Esophagus squamous epithelium (tissue), 5 donors: ENCODE measurements around the gene ECM2. TPM values are rescaled to one million over a fixed set of nuclear protein-coding genes. Genes with fewer than 3 reads are reported as not detected.
A peak's percentile ranks its signal among the peaks of the same experiment; 100 is the strongest.

ENCODE experiments used
- DNase-seq: peaks from one replicate; lab custom pipeline; 2025; lab: John Stamatoyannopoulos, UW
- H3K27ac ChIP-seq, 4 donors: fragments of 200-600 bp; sonication (generic); one replicate each; pipeline ENCODE4 v1.5.1; 2016 to 2019; ENCODE audit warnings: mild to moderate bottlenecking in 1 of 4
- H3K27me3 ChIP-seq, 4 donors: fragments of 200-600 bp; sonication (generic); 1 replicate in 3 of 4; 2 replicates in 1 of 4; pipeline versions ENCODE4 v1.5.1 to v1.6.0; 2017 to 2021; ENCODE audit warnings: antibody characterized with exemption in 1 of 4
- H3K36me3 ChIP-seq, 3 donors: fragments of 200-600 bp; sonication (generic); one replicate each; pipeline ENCODE4 v1.5.1; 2016 to 2019
- H3K4me1 ChIP-seq, 3 donors: fragments of 200-600 bp; sonication (generic); one replicate each; pipeline ENCODE4 v1.5.1; 2017 to 2019
- H3K4me3 ChIP-seq, 4 donors: fragments of 200-600 bp; sonication (generic); 1 replicate in 3 of 4; 2 replicates in 1 of 4; pipeline ENCODE4 v1.5.1; 2016 to 2019; ENCODE audit warnings: mild to moderate bottlenecking in 2 of 4, moderate library complexity in 1 of 4
- H3K9me3 ChIP-seq, 3 donors: fragments of 200-600 bp; sonication (generic); one replicate each; pipeline ENCODE4 v1.5.1; 2016 to 2019
- POLR2A ChIP-seq, 4 donors: fragments of 450-650 bp; IDR thresholded peaks; one replicate each; pipeline ENCODE4 v1.6.1; 2017; ENCODE audit warnings: antibody characterized with exemption in 4 of 4, mild to moderate bottlenecking in 4 of 4, moderate library complexity in 3 of 4
- WGBS, 2 donors: methylation state at CpG; one replicate each; pipeline ENCODE4 v1.1.5; 2018; 5-methylcytosine and 5-hydroxymethylcytosine counted together
- intact Hi-C: fragments of 100-400 bp; cut with DNase I; formaldehyde crosslinking; loops from one replicate; pipeline ENCODE4 v1.15.0; 2022
- total RNA-seq, 4 donors: library from RNA; depleted of rRNA; stranded (reverse); fragments of >200 nt; gene quantifications; one replicate each; pipeline ENCODE4 v1.1.0, GENCODE V29; 2016
- TF ChIP-seq, protein P1 (sequence below), 6 experiments: fragments of 450-650 bp in 4 of 6; fragments of 200-600 bp in 2 of 6; sonication (generic) in 2 of 6; IDR thresholded peaks; one replicate each; pipeline ENCODE4 v1.5.1; 2016 to 2019; ENCODE audit warnings: antibody characterized with exemption in 6 of 6, mild to moderate bottlenecking in 4 of 6, moderate library complexity in 4 of 6
- donor health status: DM: yes; HTN: yes; CAD: no.

The ECM2 gene
- total RNA-seq, 4 donors from 2014 or later: 0.57 to 13.1 (median 3.5) TPM

DNA sequence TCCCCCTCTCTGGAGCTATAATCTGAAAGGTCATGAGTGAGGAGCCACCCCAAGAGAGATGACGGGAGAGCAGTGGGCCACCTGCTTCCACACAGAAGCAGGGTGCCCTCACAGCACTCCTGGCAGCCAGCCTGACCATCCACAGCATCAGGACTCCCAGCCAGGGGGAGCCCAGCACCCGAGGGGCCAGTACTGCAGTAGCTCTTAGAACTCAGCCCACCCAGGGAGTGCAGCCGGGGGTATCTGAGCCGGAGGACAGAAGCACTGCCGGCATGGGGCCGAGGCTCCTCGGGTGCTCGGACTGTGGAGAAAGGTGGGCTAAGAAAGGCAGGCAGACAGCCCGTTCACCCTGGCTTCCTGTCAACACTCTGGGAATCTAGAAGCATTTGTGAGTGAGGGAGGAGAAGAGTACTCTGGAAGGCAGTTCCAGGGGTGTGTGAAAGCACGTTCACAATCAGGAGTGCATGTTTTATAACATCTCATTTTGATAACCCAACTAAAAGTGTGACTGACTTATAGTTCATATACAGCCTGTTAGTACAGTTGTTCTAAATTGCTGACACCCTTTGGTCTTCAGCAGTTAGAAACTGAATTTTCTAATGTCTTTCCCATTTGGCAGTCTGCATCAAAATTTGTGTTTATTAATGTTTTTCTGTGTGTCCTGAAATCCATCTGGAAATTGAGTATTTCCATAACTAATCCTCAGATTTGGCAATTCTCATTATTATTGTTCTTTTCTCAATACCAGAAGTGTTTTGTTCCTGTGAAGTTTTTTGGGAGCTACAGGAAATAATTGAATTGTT is 27.6 kb downstream of the ECM2 start:
- TF ChIP-seq, protein P1, sequence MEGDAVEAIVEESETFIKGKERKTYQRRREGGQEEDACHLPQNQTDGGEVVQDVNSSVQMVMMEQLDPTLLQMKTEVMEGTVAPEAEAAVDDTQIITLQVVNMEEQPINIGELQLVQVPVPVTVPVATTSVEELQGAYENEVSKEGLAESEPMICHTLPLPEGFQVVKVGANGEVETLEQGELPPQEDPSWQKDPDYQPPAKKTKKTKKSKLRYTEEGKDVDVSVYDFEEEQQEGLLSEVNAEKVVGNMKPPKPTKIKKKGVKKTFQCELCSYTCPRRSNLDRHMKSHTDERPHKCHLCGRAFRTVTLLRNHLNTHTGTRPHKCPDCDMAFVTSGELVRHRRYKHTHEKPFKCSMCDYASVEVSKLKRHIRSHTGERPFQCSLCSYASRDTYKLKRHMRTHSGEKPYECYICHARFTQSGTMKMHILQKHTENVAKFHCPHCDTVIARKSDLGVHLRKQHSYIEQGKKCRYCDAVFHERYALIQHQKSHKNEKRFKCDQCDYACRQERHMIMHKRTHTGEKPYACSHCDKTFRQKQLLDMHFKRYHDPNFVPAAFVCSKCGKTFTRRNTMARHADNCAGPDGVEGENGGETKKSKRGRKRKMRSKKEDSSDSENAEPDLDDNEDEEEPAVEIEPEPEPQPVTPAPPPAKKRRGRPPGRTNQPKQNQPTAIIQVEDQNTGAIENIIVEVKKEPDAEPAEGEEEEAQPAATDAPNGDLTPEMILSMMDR (IDR thresholded peaks at IDR 0.05): no peak
- no peak for TF ChIP-seq POLR2A (IDR thresholded peaks at IDR 0.05)
- no peaks in the 10 kb centered on the region for H3K36me3 ChIP-seq
- intact Hi-C loops: loop anchor here (10.0 kb wide), 1 partner anchor 87 kb away; no protein-coding TSS in a partner anchor
- 63 to 69% methylated on average over 8 to 9 of the region's 10 CpGs for WGBS, 2 donors
- H3K27me3 ChIP-seq: no peaks in the 10 kb centered on the region
- H3K4me1 ChIP-seq: peaks cover 4 to 65% (median 43%) of the 10 kb centered on the region in 3 donors
- H3K9me3 ChIP-seq: no peaks in the 10 kb centered on the region
- peak overlapping the region in 3 of 4 donors; percentile 0 to 87 (median 83) for H3K27ac ChIP-seq
- no peak for DNase-seq
- no peak overlapping the region for H3K4me3 ChIP-seq

DNA sequence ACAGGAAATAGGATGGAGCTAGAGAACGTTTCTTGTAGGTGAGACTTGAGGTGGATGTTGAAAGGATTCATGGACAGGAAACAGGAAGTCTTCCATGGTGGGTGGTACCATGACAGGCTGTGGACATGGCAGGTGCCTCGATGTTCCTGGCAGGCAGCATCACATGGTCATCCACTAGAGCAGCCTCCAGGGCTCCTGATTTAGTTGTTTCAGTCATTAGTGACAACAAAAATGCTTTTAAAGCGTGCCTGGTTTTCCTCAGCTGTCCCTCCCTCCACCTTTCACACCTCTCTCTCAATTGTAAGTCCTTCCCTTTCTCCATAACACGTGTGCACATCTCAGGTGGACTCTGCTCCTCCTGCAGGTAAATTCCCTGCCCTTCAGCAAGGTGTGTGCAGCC is 28.3 kb downstream of the ECM2 start:
- H3K4me3 ChIP-seq: no peak overlapping the region
- TF ChIP-seq, protein P1 (IDR thresholded peaks at IDR 0.05): no peak
- no peak for TF ChIP-seq POLR2A (IDR thresholded peaks at IDR 0.05)
- H3K4me1 ChIP-seq: peaks cover 4 to 60% (median 43%) of the 10 kb centered on the region in 3 donors
- no peaks in the 10 kb centered on the region for H3K36me3 ChIP-seq
- H3K27ac ChIP-seq: peak overlapping the region; percentile 64 to 87 (median 75)
- DNase-seq: no peak
- H3K27me3 ChIP-seq: no peaks in the 10 kb centered on the region
- H3K9me3 ChIP-seq: no peaks in the 10 kb centered on the region
- intact Hi-C loops: loop anchor here (10.0 kb wide), 1 partner anchor 87 kb away; no protein-coding TSS in a partner anchor
- 67% methylated on average over 4 of the region's 4 CpGs for WGBS, 2 donors

DNA sequence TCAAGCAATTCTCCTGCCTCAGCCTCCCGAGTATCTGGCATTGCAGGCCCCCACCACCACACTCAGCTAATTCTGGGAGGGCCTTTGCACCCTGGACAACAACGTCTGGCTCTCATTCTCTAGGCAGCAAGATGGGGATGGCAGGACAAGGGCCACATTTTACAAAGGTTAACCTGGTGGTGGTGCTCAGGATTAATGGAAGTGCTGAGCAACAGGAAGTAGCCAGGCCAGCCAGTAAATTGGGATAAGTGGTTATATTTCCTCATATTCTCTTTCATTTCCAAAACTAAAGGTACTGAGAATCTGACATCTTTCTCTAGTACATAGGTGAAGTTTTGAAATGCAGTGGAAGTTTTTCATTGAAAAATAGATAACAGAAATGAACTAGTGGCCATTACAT is 28.8 kb downstream of the ECM2 start:
- Histone ChIP-seq H3K4me3 (no peak overlapping the region), H3K36me3 (no peaks in the 10 kb centered on the region), H3K27ac (peak overlapping the region; percentile 64 to 87 (median 75)), H3K27me3 (no peaks in the 10 kb centered on the region), H3K4me1 (peaks cover 4 to 64% (median 43%) of the 10 kb centered on the region in 3 donors), H3K9me3 (no peaks in the 10 kb centered on the region)
- intact Hi-C loops: loop anchor here (10.0 kb wide), 1 partner anchor 88 kb away; no protein-coding TSS in a partner anchor
- TF ChIP-seq POLR2A (IDR thresholded peaks at IDR 0.05): no peak
- TF ChIP-seq, protein P1 (IDR thresholded peaks at IDR 0.05): peak in 1 of 6 experiments; percentile 27
- 83% methylated on average over 2 of the region's 2 CpGs; no CpG with 5 or more reads in 1 of the 2 donors for WGBS, 2 donors
- no peak for DNase-seq

DNA sequence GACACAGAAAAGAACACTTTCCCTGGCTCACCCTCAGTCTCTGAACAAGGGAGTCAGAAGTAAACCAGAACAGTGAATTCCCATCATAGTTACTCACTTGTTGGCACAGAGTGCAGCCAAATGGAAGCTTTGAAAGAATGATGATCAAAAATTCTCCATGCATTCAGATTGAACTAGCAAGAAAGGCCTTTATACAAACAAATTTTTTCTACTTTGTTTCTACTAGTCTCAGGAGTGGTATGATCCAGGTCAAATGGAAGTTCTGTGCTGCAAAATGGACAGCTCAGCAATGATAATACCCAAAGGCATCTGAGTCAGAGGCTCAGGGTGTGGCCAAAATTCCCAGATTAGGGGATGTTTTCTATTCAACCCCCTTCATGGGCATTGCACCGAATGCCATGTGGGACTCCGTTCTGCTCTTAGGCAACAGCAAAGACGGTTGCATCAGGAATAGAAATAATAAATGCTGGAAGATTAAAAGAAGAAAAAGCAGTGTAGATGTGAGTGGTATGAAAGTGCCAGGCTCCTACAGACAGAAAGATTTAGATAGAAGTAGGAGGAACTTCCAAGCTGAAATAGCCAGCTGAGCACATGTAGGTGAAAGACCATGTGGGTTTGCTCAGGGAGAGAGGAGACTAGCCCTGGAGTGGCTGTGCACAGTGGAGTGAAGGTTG is 29.5 kb downstream of the ECM2 start:
- 10 to 22% methylated on average over 3 of the region's 3 CpGs for WGBS, 2 donors
- H3K4me1 ChIP-seq: peaks cover 4 to 71% (median 48%) of the 10 kb centered on the region in 3 donors

More for the DNA sequence above, 29.5 kb downstream of the ECM2 start:
- intact Hi-C loops: loop anchor here (10.0 kb wide), 1 partner anchor 88 kb away; no protein-coding TSS in a partner anchor
- Histone ChIP-seq H3K36me3 (no peaks in the 10 kb centered on the region), H3K9me3 (no peaks in the 10 kb centered on the region), H3K27me3 (no peaks in the 10 kb centered on the region), H3K4me3 (no peak overlapping the region), H3K27ac (peak overlapping the region; percentile 64 to 87 (median 75))
- TF ChIP-seq POLR2A (IDR thresholded peaks at IDR 0.05): no peak
- TF ChIP-seq, protein P1 (IDR thresholded peaks at IDR 0.05): no peak
- DNase-seq: peak; percentile 1
